Astrocyte (in vitro differentiated cells and primary cell): ENCODE data around the gene DMXL1. TPM values are rescaled to one million over a fixed set of nuclear protein-coding genes. Genes with fewer than 3 reads are reported as not detected.

Source experiments
- DNase-seq: peaks from one replicate; pipeline ENCODE4 v3.0.0-alpha.2; 2010; ENCODE audit warnings: low read depth
- FAIRE-seq: peaks from 2 replicates; lab custom pipeline; 2011; peaks lifted over from hg19 to GRCh38; lab: Jason Lieb, UNC
- H2AFZ ChIP-seq: 2 replicates; pipeline ENCODE4 v1.6.0; 2012; ENCODE audit warnings: low read depth, low read length, inconsistent platforms
- H3K27ac ChIP-seq: 2 replicates; pipeline ENCODE4 v1.5.1; 2011; ENCODE audit warnings: low read depth, low read length, inconsistent platforms
- H3K27me3 ChIP-seq: 2 replicates; pipeline ENCODE4 v1.6.0; 2011; ENCODE audit warnings: low read length, inconsistent platforms; ENCODE audit not compliant: insufficient read depth
- H3K36me3 ChIP-seq: 2 replicates; pipeline ENCODE4 v1.5.1; 2011; ENCODE audit warnings: low read length, inconsistent platforms; ENCODE audit not compliant: insufficient read depth
- H3K4me1 ChIP-seq: 2 replicates; pipeline ENCODE4 v1.5.1; 2011; ENCODE audit warnings: low read length, inconsistent platforms; ENCODE audit not compliant: insufficient read depth
- H3K4me2 ChIP-seq: 2 replicates; pipeline ENCODE4 v1.6.0; 2012; ENCODE audit warnings: low read length, inconsistent platforms
- H3K4me3 ChIP-seq: 2 replicates; pipeline ENCODE4 v1.5.1; 2011; ENCODE audit warnings: low read depth, mild to moderate bottlenecking, low read length, inconsistent platforms; ENCODE audit not compliant: insufficient read depth
- H3K79me2 ChIP-seq: 2 replicates; pipeline ENCODE4 v1.6.0; 2012; ENCODE audit warnings: mild to moderate bottlenecking, low read length, inconsistent platforms; ENCODE audit not compliant: insufficient read depth
- H3K9ac ChIP-seq: 2 replicates; pipeline ENCODE4 v1.6.0; 2012; ENCODE audit warnings: mild to moderate bottlenecking, low read length, inconsistent platforms
- H3K9me3 ChIP-seq: 2 replicates; pipeline ENCODE4 v1.5.1; 2012; ENCODE audit warnings: low read depth, mild to moderate bottlenecking, low read length, inconsistent platforms; ENCODE audit not compliant: insufficient read depth
- H4K20me1 ChIP-seq: 2 replicates; pipeline ENCODE4 v1.6.0; 2012; ENCODE audit warnings: low read length, inconsistent platforms; ENCODE audit not compliant: insufficient read depth
- H3K27ac Mint-ChIP-seq: one replicate; pipeline ENCODE4 v1.8.0; 2021; ENCODE audit warnings: mild to moderate bottlenecking, mixed read lengths; ENCODE audit not compliant: unreplicated experiment
- H3K27me3 Mint-ChIP-seq: one replicate; pipeline ENCODE4 v1.8.0; 2021; ENCODE audit warnings: low read depth, mixed read lengths; ENCODE audit not compliant: unreplicated experiment
- H3K36me3 Mint-ChIP-seq: one replicate; pipeline ENCODE4 v1.8.0; 2021; ENCODE audit warnings: low read depth, mixed read lengths; ENCODE audit not compliant: unreplicated experiment
- H3K4me1 Mint-ChIP-seq: one replicate; pipeline ENCODE4 v1.8.0; 2021; ENCODE audit warnings: low read depth, mixed read lengths; ENCODE audit not compliant: unreplicated experiment
- H3K4me3 Mint-ChIP-seq: one replicate; pipeline ENCODE4 v1.8.0; 2021; ENCODE audit warnings: mild to moderate bottlenecking, moderate library complexity, mixed read lengths; ENCODE audit not compliant: unreplicated experiment
- H3K9me3 Mint-ChIP-seq: one replicate; pipeline ENCODE4 v1.8.0; 2021; ENCODE audit warnings: mild to moderate bottlenecking, mixed read lengths; ENCODE audit not compliant: unreplicated experiment
- EZH2 ChIP-seq: IDR thresholded peaks from 2 replicates; pipeline ENCODE4 v1.6.1; 2012; ENCODE audit warnings: mild to moderate bottlenecking, low read length, inconsistent platforms; ENCODE audit not compliant: insufficient read depth
- total RNA-seq: library from RNA; stranded (reverse); gene quantifications from 2 replicates; pipeline ENCODE4 v1.2.1, GENCODE V29; 2021
- TF ChIP-seq, protein P1 (sequence below): IDR thresholded peaks from 2 replicates; pipeline ENCODE4 v1.5.1; 2011; ENCODE audit warnings: low read depth, mild to moderate bottlenecking, inconsistent platforms, low read length, moderate library complexity; ENCODE audit not compliant: insufficient read depth

Gene DMXL1
- total RNA-seq, 1 donor from 2014 or later, result 26.0 TPM

- Histone ChIP-seq H3K9ac (no peak overlapping the region), H3K36me3 (no peaks in the 10 kb centered on the region), H3K4me3 (no peak overlapping the region), H3K4me2 (no peak overlapping the region), H3K9me3 (no peaks in the 10 kb centered on the region), H3K4me1 (peaks cover 19% of the 10 kb centered on the region), H3K27me3 (no peaks in the 10 kb centered on the region), H2AFZ (no peak overlapping the region), H3K79me2 (peaks cover 22% of the 10 kb centered on the region), H4K20me1 (no peaks in the 10 kb centered on the region), H3K27ac (no peak overlapping the region)
- no peaks in the 10 kb centered on the region for H3K27me3 Mint-ChIP-seq
- H3K27ac Mint-ChIP-seq, result peak overlapping the region; percentile 13
- H3K4me3 Mint-ChIP-seq, result no peak overlapping the region
- peaks cover 1% of the 10 kb centered on the region for H3K36me3 Mint-ChIP-seq
- H3K4me1 Mint-ChIP-seq, result peaks cover 33% of the 10 kb centered on the region
- FAIRE-seq (no peak), DNase-seq (no peak)
- no peaks in the 10 kb centered on the region for H3K9me3 Mint-ChIP-seq
- TF ChIP-seq, protein P1, sequence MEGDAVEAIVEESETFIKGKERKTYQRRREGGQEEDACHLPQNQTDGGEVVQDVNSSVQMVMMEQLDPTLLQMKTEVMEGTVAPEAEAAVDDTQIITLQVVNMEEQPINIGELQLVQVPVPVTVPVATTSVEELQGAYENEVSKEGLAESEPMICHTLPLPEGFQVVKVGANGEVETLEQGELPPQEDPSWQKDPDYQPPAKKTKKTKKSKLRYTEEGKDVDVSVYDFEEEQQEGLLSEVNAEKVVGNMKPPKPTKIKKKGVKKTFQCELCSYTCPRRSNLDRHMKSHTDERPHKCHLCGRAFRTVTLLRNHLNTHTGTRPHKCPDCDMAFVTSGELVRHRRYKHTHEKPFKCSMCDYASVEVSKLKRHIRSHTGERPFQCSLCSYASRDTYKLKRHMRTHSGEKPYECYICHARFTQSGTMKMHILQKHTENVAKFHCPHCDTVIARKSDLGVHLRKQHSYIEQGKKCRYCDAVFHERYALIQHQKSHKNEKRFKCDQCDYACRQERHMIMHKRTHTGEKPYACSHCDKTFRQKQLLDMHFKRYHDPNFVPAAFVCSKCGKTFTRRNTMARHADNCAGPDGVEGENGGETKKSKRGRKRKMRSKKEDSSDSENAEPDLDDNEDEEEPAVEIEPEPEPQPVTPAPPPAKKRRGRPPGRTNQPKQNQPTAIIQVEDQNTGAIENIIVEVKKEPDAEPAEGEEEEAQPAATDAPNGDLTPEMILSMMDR, result no peak
- TF ChIP-seq EZH2, result no peak
Observed at GRCh38 chr5:119282628-119283027, 211.7 kb downstream of the DMXL1 start.

- no peaks in the 10 kb centered on the region for H3K36me3 Mint-ChIP-seq
- no peaks in the 10 kb centered on the region for H3K9me3 ChIP-seq
- H3K9me3 Mint-ChIP-seq, result no peaks in the 10 kb centered on the region
- H3K27me3 ChIP-seq, result no peaks in the 10 kb centered on the region
- H3K4me2 ChIP-seq, result no peak overlapping the region
- H3K27ac ChIP-seq, result no peak overlapping the region
- DNase-seq (no peak), FAIRE-seq (no peak)
- no peak overlapping the region for H3K4me3 ChIP-seq
- peaks cover 41% of the 10 kb centered on the region for H3K4me1 Mint-ChIP-seq
- H3K4me3 Mint-ChIP-seq, result no peak overlapping the region
- no peaks in the 10 kb centered on the region for H3K36me3 ChIP-seq
- no peak overlapping the region for H3K9ac ChIP-seq
- no peak for TF ChIP-seq EZH2
- TF ChIP-seq, protein P1, result no peak
- no peaks in the 10 kb centered on the region for H4K20me1 ChIP-seq
- no peak overlapping the region for H2AFZ ChIP-seq
- H3K4me1 ChIP-seq, result peaks cover 32% of the 10 kb centered on the region
- no peaks in the 10 kb centered on the region for H3K27me3 Mint-ChIP-seq
- peaks cover 18% of the 10 kb centered on the region for H3K79me2 ChIP-seq
- H3K27ac Mint-ChIP-seq, result no peak overlapping the region
Observed at GRCh38 chr5:119284031-119284430, 213.1 kb downstream of the DMXL1 start.

GRCh38 chr5:119285070-119285916 lies 214.4 kb downstream of the DMXL1 start:
- no peaks in the 10 kb centered on the region for H3K36me3 ChIP-seq
- H3K4me1 ChIP-seq, result peaks cover 39% of the 10 kb centered on the region
- no peaks in the 10 kb centered on the region for H4K20me1 ChIP-seq
- H3K4me1 Mint-ChIP-seq, result peaks cover 50% of the 10 kb centered on the region
- H3K36me3 Mint-ChIP-seq, result no peaks in the 10 kb centered on the region
- DNase-seq, result peak; percentile 55
- H3K79me2 ChIP-seq, result peaks cover 18% of the 10 kb centered on the region
- H3K9me3 Mint-ChIP-seq, result no peaks in the 10 kb centered on the region
- no peak overlapping the region for H3K4me3 ChIP-seq
- H3K4me2 ChIP-seq, result peak overlapping the region; percentile 35
- no peak overlapping the region for H3K4me3 Mint-ChIP-seq
- no peak for TF ChIP-seq EZH2
- TF ChIP-seq, protein P1, result no peak
- peak overlapping the region; percentile 82 for H3K27ac Mint-ChIP-seq
- no peak overlapping the region for H2AFZ ChIP-seq
- no peak overlapping the region for H3K9ac ChIP-seq
- H3K27me3 Mint-ChIP-seq, result no peaks in the 10 kb centered on the region
- H3K27me3 ChIP-seq, result no peaks in the 10 kb centered on the region
- no peaks in the 10 kb centered on the region for H3K9me3 ChIP-seq
- no peak for FAIRE-seq
- peak overlapping the region; percentile 20 for H3K27ac ChIP-seq
